NCI-H2029 treated with DMSO at 0.1 percent for 48 hours (cell line): ENCODE measurements around the gene AMER3.
A peak's percentile ranks its signal among the peaks of the same experiment; 100 is the strongest.

Experiments
- DNase-seq: peaks from one replicate; lab custom pipeline; 2025; lab: John Stamatoyannopoulos, UW

The AMER3 gene

GRCh38 chr2:130778781-130779180, 23.4 kb downstream of the AMER3 start:
- no peak for DNase-seq

GRCh38 chr2:130785466-130786055, 30.2 kb downstream of the AMER3 start:
- no peak for DNase-seq

- no peak for DNase-seq
Observed at GRCh38 chr2:130786076-130786475, 30.7 kb downstream of the AMER3 start.

- DNase-seq, result no peak
Observed at GRCh38 chr2:130787841-130788240, 32.5 kb downstream of the AMER3 start.

- no peak for DNase-seq
Observed at GRCh38 chr2:130790312-130790711, 35.0 kb downstream of the AMER3 start.

- DNase-seq, result no peak
Observed at GRCh38 chr2:130790804-130791616, 35.7 kb downstream of the AMER3 start.

GRCh38 chr2:130791617-130791939, 36.2 kb downstream of the AMER3 start:
- peak; percentile 6 for DNase-seq

GRCh38 chr2:130795431-130795830, 40.1 kb downstream of the AMER3 start:
- DNase-seq, result no peak

GRCh38 chr2:130796290-130796689, 41.0 kb downstream of the AMER3 start:
- DNase-seq, result no peak

- DNase-seq, result peak; percentile 66
Observed at GRCh38 chr2:130797493-130798435, 42.4 kb downstream of the AMER3 start.

- peak; percentile 54 for DNase-seq
Observed at GRCh38 chr2:130798472-130799218, 43.3 kb downstream of the AMER3 start.

GRCh38 chr2:130799295-130799694, 44.0 kb downstream of the AMER3 start:
- no peak for DNase-seq

- DNase-seq, result no peak
Observed at GRCh38 chr2:130805613-130806012, 50.3 kb downstream of the AMER3 start.

GRCh38 chr2:130806370-130806769, 51.0 kb downstream of the AMER3 start:
- DNase-seq, result no peak

GRCh38 chr2:130807659-130808385, 52.5 kb downstream of the AMER3 start:
- peak; percentile 20 for DNase-seq

GRCh38 chr2:130808482-130809268, 53.3 kb downstream of the AMER3 start:
- no peak for DNase-seq

GRCh38 chr2:130810490-130810889, 55.1 kb downstream of the AMER3 start:
- no peak for DNase-seq

- DNase-seq, result no peak
Observed at GRCh38 chr2:130813722-130814121, 58.4 kb downstream of the AMER3 start.

- DNase-seq, result no peak
Observed at GRCh38 chr2:130814931-130815680, 59.8 kb downstream of the AMER3 start.
